Measurements from ENCODE around the gene GPR25.

DNA sequence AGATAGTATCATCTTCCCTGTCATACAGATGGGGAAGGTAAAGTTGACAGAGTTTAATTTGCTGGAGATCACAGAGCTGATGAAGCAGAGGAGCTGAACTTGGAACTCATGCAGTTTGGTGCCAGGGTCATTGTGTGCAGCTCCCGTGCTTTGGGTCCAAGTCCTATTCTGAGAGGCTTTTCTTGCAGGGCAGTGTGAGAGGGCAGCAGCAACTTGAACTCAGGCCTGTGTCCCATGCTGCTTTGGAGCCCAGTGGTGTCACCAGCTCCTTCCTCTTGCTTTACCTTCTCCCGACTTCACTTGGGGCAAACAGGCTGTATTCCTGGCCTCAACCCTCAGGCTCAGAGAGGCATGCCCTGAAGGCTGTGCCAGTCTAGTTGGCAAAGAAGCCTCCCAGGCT, 46.6 kb downstream of the GPR25 start:
- TF ChIP-seq, protein P1, sequence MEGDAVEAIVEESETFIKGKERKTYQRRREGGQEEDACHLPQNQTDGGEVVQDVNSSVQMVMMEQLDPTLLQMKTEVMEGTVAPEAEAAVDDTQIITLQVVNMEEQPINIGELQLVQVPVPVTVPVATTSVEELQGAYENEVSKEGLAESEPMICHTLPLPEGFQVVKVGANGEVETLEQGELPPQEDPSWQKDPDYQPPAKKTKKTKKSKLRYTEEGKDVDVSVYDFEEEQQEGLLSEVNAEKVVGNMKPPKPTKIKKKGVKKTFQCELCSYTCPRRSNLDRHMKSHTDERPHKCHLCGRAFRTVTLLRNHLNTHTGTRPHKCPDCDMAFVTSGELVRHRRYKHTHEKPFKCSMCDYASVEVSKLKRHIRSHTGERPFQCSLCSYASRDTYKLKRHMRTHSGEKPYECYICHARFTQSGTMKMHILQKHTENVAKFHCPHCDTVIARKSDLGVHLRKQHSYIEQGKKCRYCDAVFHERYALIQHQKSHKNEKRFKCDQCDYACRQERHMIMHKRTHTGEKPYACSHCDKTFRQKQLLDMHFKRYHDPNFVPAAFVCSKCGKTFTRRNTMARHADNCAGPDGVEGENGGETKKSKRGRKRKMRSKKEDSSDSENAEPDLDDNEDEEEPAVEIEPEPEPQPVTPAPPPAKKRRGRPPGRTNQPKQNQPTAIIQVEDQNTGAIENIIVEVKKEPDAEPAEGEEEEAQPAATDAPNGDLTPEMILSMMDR (IDR thresholded peaks at IDR 0.05; ENCODE audit: insufficient read depth, low read length): no peak
- TF ChIP-seq GABPA (IDR thresholded peaks at IDR 0.05; ENCODE audit: low read depth): no peak

All from HL-60 (cell line).